Fibroblast of villous mesenchyme (primary cell): Measurements from ENCODE around the gene ADAMTS4. TPM values are rescaled to one million over a fixed set of nuclear protein-coding genes. Genes with fewer than 3 reads are reported as not detected.
"Not testable (repeated sequence)": the region's sequence is repeated elsewhere in the genome, so short reads cannot be mapped to it uniquely, and the experiment has no call there.

ENCODE experiments used
- DNase-seq: peaks from one replicate; pipeline ENCODE4 v3.0.0-alpha.2; 2010; ENCODE audit warnings: low read depth
- H3K4me3 ChIP-seq: 2 replicates; pipeline ENCODE4 v1.5.1; 2011; ENCODE audit warnings: low read depth, mild to moderate bottlenecking, low read length
- CTCF ChIP-seq: IDR thresholded peaks from 2 replicates; pipeline ENCODE4 v1.5.1; 2012; ENCODE audit warnings: low read depth, mild to moderate bottlenecking, low read length; ENCODE audit not compliant: insufficient read depth
- total RNA-seq: library from RNA; depleted of rRNA; stranded (reverse); fragments of >200 nt; gene quantifications from 2 replicates; pipeline ENCODE4 v1.2.3, GENCODE V29; 2012

The ADAMTS4 gene
- total RNA-seq, 1 donor, result 8.2 TPM

GRCh38 chr1:161225534-161226319 lies 26.9 kb upstream of the ADAMTS4 start, which contains the start of gene TOMM40L:
TOMM40L (plus strand) TSS chr1:161226060; CDS start chr1:161226490, 430 bp downstream.
- peak; percentile 100 for DNase-seq
- peak within 1 kb of the TSS; percentile 73 for H3K4me3 ChIP-seq
- peak; percentile 76 for TF ChIP-seq CTCF

GRCh38 chr1:161225178-161225533 lies 26.3 kb upstream of the ADAMTS4 start:
- peak overlapping the region; percentile 9 for H3K4me3 ChIP-seq
- no peak for DNase-seq
- no peak for TF ChIP-seq CTCF

GRCh38 chr1:161224695-161225087 lies 25.8 kb upstream of the ADAMTS4 start:
- DNase-seq, H3K4me3 ChIP-seq: not testable (repeated sequence)

DNA sequence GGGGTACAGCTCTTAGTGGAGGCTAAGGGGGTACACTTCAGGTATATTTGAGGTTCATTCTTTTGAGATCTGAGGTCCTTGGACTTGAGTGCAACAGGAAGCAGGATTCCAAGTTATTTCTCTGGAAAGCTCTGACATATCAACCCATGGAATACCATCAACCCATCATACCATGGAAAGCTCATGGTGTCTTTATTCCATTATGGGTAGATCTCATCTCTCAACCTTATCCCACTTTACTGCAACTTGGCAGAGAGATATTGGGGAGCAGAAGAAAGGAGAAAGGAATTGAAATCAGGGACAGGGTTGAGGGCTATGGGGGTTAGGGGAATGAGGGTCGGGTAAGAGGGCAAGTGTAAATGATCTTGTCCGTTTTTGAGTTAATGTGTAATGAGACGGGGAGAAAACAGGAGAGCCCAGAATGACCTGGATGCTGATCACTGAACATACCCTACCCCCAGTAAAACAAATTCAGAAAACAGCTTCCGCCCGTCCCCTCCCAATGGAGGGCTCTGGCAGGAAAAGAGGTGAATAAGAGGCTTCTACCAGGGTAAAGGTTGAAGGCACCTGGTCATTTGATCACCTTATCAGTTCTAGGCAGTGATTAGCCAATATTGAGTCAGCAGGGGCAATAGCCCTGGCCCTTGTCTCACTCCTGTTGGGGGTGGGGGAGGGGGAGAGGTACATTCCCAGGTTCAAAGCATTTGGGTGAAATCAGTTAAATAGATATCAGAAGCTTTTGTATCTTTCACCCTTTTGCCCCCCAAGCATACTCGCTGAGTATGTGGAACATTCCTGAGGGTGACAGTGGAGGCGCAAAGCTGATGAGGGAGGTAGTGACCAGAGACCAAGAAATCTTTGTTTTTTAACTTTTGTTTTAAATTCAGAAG lies 25.2 kb upstream of the ADAMTS4 start:
- no peak for DNase-seq
- no peak overlapping the region for H3K4me3 ChIP-seq
- no peak for TF ChIP-seq CTCF

DNA sequence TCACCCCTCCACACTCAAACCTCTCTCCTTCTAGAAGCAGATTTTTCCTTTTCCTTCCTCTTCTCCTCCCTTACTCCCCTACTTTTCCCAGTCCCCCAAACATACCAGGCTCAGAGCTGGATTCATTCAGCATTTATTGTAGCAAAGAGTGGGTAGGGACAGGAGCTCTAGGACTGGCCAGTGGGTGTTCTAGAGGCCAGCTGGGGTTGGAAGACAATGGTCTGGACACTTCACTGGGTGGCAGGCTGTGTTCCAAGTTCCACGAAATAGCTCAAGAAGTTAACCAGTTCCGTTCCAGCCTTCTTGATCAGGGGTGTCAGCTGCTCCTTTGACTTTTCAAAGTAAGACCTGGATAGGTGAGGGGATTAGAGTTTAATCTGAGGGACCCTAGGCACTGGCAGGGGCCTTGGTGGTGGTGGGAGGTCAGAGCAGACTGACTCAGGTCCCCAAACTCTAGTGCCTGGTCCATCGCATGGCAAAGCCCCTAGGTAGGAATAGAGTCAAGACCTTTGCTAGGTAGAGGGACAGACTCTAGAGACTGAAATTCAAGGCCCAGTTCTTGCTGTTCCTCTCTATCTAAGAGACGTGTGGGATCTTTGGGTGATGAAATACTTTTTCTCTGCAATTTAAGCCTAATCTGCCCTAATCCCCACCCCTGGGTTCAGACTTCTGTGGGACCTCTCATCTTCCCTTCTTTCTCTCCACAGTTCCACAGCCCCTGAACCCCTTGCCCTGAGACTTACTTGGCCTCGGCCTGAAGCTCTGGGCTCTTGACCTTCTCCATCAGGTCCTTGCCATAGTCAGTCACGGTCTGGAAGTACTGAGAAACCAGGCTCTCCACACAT lies 23.5 kb upstream of the ADAMTS4 start:
- no peak for DNase-seq
- no peak for TF ChIP-seq CTCF
- no peak overlapping the region for H3K4me3 ChIP-seq

GRCh38 chr1:161220002-161220401 lies 21.1 kb upstream of the ADAMTS4 start:
- no peak for DNase-seq
- no peak overlapping the region for H3K4me3 ChIP-seq
- TF ChIP-seq CTCF, result no peak
